Cardiac septum (tissue), 1 donor: Measurements from ENCODE around the gene CCM2. TPM values are rescaled to one million over a fixed set of nuclear protein-coding genes. Genes with fewer than 3 reads are reported as not detected.

Experiments used
- DNase-seq: peaks from one replicate; pipeline ENCODE4 v3.0.0-alpha.2; 2020; ENCODE audit warnings: low spot score
- intact Hi-C: fragments of 100-400 bp; cut with DNase I; formaldehyde crosslinking; loops from one replicate; pipeline ENCODE4 v1.14.0; 2022
- total RNA-seq: library from RNA; stranded (reverse); fragmentation: NEBNext Ultra II Directional; extraction: Animal tissue kit (Norgen Biotek cat#: 25700); gene quantifications from one replicate; pipeline ENCODE4 v1.2.1, GENCODE V29; 2021
- donor health status: DM: no; HTN: no; CAD: no.

CCM2 gene
- total RNA-seq, 1 donor from 2014 or later, result 35.3 TPM

- DNase-seq, result no peak
- intact Hi-C loops, result no loop called here
Observed at GRCh38 chr7:45086331-45087065, 86.5 kb downstream of the CCM2 start.

- no peak for DNase-seq
- intact Hi-C loops, result no loop called here
Observed at GRCh38 chr7:45087301-45088145, 87.5 kb downstream of the CCM2 start.

DNA sequence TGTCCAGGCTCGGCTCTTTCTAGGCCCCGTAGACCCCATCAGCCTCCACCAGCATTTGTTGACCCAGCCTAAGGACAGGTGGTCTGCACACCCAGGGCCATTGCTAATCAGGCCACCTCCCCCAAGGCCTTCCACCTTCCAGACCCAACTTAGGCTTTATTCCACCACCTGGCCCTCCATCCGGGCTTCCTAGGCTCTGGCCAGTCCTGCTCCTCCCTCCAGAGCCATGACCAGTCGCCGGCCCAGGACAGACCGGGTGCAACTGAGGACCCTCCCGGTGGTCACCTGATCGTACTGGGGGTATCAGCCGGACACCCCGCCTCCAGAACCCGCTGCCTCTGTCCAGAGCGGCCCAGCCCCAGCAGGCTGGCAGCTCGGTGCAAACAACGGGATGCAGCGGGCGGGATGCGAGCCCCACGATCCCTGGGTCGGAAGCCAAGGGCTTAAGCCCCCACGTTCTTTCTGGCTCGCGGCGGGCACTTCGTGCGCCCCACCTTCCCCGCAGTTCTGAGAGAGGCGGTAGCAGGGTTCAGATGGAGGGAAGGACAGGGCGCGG is 88.2 kb downstream of the CCM2 start:
- intact Hi-C loops, result no loop called here
- DNase-seq, result no peak

DNA sequence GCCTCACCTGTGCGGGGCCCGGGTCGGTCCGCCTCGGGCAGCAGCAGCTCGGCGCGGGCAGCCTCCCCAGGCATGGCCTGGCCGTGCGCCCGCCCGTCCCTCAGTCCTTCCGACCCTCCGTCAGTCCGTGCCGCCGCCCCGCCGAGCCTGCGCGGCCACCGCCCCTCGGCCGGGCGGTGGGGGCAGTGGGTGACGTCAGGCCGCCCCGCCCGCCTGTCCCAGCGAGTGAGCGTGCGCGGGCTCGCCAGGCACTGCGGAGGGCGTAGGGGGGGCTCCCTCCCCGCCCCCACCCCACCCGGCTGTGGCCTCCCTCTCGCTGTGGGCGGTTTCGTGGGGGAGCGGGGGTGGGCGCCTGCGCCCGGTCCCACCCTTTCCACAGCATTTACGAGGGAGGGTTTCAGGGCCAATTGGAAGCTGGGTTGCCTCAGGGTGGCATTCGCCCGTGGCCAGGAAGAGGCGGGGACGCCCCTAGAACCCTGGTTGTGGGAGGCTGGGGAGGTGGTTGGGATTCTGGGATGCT is 88.9 kb downstream of the CCM2 start, which contains the start of gene NACAD:
NACAD (minus strand) TSS at position 149 of the 520 bp plus-strand sequence; CDS start at position 74, 75 bp downstream.
- intact Hi-C loops, result no loop called here
- DNase-seq, result no peak

DNA sequence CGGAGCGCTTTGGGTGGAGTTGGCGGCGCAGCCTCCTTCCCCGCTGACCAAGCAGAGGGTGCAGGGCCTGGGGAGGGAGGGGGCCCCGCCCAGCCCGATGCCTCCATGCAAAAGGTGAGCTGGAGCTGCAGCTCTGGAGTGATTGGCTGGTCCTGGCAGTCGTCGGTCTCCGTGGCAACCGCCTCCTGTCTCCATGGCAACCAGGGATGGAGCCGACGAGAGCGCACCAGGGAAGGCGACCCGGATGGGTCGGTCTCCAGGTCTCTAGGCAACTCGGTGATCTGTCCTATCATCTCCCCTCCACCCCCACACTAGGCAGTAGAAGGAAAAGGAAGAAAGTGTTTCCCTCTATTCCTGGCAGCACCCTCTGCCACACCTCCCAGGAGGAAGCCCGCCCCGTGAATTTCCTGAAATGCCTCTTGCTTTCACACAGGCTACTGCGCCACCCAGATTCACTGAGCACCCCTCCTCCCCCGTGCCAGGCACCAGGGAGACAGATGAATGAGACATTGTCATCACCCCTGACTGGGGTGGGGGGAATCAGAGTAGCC is 89.4 kb downstream of the CCM2 start:
- peak; percentile 71 for DNase-seq

DNA sequence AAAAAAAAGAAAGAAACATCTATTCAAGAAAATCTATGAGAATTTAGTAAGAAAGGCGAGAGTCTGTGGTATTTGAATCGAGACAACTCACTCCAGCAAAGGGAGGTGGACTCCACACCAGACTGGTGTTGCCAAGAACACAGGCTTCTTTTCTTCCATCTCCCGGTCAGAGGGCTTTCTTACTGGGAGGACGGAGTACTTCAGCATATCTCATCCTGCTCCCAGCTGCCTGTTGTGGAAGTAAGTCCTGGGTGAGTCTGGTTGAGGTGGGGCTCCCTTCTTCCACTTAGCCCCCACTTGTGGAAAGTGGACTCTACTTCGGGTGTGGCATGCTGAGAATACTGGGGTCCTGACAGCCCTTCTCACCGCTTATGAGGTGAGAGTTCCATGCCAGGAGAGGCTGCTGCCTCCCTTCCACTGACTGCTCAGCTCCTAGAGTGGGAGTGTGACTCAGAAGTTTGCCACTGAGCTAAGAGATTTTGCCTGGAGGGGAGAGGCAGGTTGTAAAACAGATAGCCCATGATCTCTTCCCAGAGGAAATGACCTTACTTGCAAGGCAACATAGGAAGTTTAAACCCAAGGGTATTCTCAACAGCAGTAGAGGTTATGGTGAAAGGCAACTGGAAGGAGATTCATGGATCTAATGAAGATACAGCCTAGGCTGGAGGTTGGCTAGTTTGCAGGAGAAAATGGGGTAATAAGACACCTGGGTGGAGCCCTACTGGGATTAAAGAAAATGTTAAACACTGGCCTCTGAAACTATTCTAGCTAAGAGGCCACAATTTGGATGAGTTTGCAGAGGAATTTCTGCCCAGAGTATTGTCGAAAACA is 92.3 kb downstream of the CCM2 start:
- no peak for DNase-seq
- intact Hi-C loops, result no loop called here

More for the DNA sequence above, 89.4 kb downstream of the CCM2 start:
- intact Hi-C loops, result no loop called here

DNA sequence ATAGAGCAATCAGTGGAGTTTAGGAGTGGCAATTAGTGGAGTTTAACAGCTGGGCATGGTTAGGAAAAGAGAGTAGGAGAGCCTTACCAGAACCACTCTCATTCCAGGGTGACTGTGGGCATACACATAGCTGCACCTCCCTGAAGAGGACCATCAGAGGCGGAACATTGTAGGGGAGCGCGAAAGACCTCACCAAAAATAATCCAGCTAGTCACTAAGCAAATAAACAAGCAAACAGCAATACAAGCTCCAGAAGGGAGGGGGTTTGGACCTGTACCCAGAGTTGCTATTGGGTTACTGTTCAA is 92.9 kb downstream of the CCM2 start:
- DNase-seq, result no peak
- intact Hi-C loops, result no loop called here

DNA sequence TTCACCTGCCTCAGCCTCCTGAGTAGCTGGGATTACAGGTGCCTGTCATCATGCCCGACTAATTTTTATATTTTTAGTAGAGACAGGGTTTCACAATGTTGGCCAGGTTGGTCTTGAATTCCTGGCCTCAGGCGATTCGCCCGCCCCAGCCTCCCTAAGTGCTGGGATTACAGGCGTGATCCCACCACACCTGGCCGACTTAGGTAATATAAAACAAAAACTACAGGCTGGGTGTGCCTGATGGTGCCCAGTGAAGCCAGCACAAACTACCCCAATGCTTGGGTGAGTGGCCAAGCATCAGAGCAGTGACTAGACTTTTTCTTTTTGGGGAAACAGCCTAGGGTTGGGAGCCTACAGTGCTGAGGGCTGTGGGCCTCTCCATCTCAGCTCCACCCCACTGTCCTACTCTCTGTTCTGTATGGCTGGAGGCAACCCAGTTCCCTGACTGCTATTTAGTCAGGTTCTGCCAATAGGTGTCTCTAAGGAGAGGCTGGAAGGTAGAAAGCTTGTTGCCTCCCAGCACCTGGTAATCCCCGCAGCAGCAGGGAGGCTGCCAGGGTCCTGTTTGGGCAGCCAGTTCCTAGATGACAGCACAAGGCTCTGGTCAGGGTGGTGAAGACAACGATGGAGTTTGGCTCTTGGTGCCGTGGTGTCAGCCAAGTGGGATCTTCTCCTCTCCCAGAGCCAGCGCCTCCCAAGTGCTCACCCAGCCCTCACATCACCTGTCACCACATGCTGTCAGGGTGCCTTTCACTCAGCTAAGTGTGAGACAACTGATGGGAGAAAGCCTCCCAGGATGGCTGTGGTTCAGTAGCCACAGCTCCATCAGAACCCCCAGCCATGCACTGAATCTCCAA is 99.2 kb downstream of the CCM2 start:
- DNase-seq, result no peak
- intact Hi-C loops, result no loop called here

DNA sequence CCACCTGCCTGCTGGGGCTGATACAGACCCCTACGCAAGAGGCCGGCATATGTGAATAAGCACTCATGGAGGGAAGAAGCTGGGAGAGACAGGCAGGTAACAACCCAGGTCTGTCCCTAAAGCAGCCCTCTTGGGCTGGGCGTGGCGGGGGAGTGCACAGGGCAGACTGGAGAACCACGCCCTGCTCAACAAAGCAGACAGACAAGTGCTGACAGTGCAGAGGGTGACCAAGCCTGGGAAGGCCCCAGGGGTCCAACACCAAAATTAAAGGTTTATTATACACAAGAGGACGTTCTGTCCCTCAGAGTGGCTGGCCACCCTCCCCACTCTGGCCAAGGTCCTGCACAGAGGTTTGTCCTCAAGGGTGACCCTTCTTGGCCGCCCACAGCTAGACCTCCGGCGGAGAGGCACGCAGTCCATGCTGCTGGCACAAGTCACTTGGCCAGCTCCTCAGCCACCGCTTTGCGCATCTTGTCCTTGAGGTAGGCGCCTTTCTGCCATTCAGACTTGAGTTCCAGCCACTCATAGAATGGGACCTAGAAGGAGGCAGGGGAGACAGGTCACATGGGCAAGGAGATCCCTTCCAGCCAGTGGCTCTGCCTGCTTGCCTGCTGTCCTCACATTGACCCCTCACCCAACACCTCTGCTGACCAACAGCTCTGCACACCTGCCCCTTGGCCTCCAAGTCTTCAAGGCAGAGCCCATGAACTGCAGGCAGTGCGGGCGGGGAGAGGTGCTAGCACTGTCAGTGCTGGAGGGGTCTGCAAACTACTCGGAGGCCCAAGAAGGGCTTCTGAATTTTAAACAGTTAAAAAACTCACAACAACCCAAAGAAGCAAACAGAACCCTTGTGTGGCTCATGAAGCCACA is 100.1 kb downstream of the CCM2 start:
- DNase-seq, result no peak
- intact Hi-C loops, result no loop called here

DNA sequence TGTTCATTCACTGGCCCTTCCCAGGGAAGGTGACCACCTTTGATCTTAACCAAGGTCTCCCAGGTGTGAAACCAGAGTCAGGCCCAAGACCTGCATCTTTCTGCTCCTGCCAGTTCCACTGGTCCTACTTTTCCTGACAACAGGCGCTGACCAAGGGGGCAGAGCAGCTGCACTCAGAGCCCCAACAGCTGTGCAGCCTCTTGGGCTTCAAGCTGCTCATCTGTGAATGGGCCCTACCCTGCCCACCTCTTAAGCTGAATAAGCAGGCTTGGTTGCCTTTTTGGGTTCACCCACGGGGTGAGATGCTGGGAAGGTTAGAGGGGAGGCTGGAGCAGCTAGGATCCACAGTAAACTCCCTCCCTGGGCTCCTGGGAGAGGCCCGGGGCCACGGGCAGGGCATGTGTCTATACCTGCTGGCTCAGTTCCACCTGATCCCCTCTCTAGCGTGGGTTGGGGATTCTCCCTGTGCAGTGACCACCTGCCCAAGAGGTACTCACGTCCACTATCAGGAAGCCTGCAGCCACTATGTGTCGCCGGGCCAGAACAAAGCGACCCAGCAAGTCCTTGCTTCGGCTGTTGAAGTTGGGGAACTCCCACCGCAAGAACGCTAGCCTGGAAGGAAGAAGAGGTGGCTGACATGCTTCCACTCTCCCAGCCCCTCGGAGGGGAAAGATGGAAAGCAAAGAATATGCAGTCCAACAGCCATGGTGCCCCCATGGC is 100.9 kb downstream of the CCM2 start:
- no peak for DNase-seq
- intact Hi-C loops, result no loop called here

GRCh38 chr7:45101748-45102147 is 101.7 kb downstream of the CCM2 start:
- intact Hi-C loops, result no loop called here
- no peak for DNase-seq

GRCh38 chr7:45102785-45103712 is 103.0 kb downstream of the CCM2 start:
- intact Hi-C loops, result no loop called here
- no peak for DNase-seq

GRCh38 chr7:45103958-45104843 is 104.2 kb downstream of the CCM2 start:
- intact Hi-C loops, result no loop called here
- no peak for DNase-seq

DNA sequence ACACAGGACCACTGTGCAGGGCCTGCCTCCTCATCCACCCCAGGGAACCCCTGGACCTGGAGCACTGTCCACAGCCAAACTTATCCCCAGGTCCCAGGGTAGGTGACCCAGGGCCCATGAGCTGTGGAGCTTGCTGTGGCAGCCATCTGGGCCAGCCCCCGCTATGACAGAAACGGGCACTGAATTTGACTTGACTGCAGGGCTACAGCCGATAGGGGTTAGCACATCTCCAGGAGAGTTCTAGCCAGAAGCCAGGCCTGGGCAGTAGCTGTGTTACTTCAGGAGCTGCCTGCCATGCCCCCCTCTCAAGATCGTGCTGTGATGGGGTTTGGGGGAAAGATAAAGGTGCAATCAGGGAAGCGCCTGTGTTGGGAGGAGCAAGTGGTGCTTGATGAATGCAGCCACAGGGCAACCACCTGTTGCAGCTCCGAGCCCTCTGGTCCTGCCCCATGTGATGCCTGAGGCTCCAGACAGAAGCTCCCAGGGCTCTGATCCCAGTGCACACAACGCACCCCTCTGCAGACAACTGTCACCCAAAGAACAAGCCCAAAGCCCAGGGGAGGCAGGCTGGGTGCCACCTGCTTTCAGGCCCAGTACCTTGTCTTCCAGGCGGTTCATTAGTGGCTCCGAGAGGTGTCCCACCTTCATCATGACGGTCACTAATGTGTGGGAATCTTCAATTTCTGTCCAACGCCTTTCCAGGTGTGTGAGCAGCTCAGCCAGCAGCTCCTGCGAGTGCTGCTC is 105.0 kb downstream of the CCM2 start:
- intact Hi-C loops, result no loop called here
- no peak for DNase-seq
